ENCODE measurements around the gene KDM4C. TPM values are rescaled to one million over a fixed set of nuclear protein-coding genes. Genes with fewer than 3 reads are reported as not detected.

KDM4C gene
- total and polyA plus RNA-seq, 2 of the 8 experiments (the other 6 are each of a cell fraction or from before 2014, with no cell fraction given), result 13.0 to 26.1 TPM

DNA sequence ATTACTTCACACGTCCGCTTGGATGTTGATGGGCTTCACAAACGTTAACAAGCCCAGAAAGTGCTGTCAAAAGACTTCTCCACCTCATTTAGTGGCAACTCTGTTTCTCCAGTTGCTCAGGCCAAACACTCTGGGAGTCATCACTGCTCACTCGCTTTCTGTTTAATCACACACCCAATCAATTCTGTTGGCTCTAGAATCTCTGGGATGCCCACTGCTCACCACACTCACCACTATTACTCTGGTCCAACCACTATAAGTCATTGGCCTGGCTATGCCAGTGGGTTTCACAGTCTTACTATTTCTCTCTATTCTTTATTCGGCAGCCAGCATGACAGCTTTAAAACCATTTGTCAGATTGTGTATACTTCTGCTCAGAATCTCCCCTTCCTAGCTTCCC is 163.5 kb downstream of the KDM4C start:
- Histone ChIP-seq H2BK12ac (ENCODE audit: low read depth, low read length) (no peak overlapping the region), H3K79me1 (ENCODE audit: low read depth, low read length) (peaks cover 2% of the 10 kb centered on the region; the same call in 1 of the 2 replicates), H2BK5ac (ENCODE audit: low read depth, low read length) (no peak overlapping the region), H3K79me2 (ENCODE audit: control insufficient read depth in 1 of 2, insufficient read depth in 2 of 2, low read length in 2 of 2) (no peaks in the 10 kb centered on the region), H4K91ac (replicated peaks; ENCODE audit: insufficient read length, low read length) (no peak overlapping the region), H3K14ac (ENCODE audit: insufficient read length) (no peak overlapping the region), H4K8ac (ENCODE audit: extremely low read depth, insufficient read depth, low read length) (no peak overlapping the region), H3K36me3 (ENCODE audit: control insufficient read depth in 2 of 4, insufficient read depth in 4 of 4, low read length in 3 of 4) (no peaks in the 10 kb centered on the region), H3K4me1 (replicated peaks in 1 of 4; ENCODE audit: control insufficient read depth in 3 of 4, insufficient read depth in 4 of 4, low read length in 3 of 4) (no peaks in the 10 kb centered on the region), H2AFZ (ENCODE audit: low read length) (no peak overlapping the region), H3K23ac (ENCODE audit: insufficient read length) (no peak overlapping the region), H2BK120ac (replicated peaks; ENCODE audit: low read depth, low read length) (no peak overlapping the region), H3K9me3 (ENCODE audit: insufficient read depth in 2 of 2, low read depth in 1 of 2, low read length in 1 of 2) (no peaks in the 10 kb centered on the region), H3K18ac (ENCODE audit: extremely low read depth, low read length) (no peak overlapping the region), H3K27me3 (replicated peaks in 1 of 4; ENCODE audit: control insufficient read depth in 3 of 4, extremely low read depth in 1 of 4, insufficient read depth in 3 of 4, low read length in 3 of 4) (no peaks in the 10 kb centered on the region), H3K23me2 (ENCODE audit: low read depth, low read length) (no peaks in the 10 kb centered on the region), H4K5ac (ENCODE audit: insufficient read length, low read depth, low read length) (no peak overlapping the region), H3K4ac (replicated peaks; ENCODE audit: insufficient read length, low read depth, low read length) (no peak overlapping the region), H3K4me2 (ENCODE audit: insufficient read depth in 1 of 2, low read depth in 2 of 2, low read length in 2 of 2) (no peak overlapping the region), H2AK5ac (ENCODE audit: low read depth, low read length) (no peak overlapping the region), H2BK20ac (ENCODE audit: low read length) (no peak overlapping the region), H3K9ac (replicated peaks in 1 of 4; ENCODE audit: extremely low read depth in 1 of 4, low read depth in 3 of 4, low read length in 3 of 4) (no peak overlapping the region), H3K4me3 (ENCODE audit: extremely low read depth in 1 of 4, insufficient read depth in 2 of 4, low read depth in 3 of 4, low read length in 4 of 4) (no peak overlapping the region), H3K27ac (ENCODE audit: low read depth, low read length) (no peak overlapping the region), H2BK15ac (ENCODE audit: low read length) (no peak overlapping the region), H3K56ac (replicated peaks; ENCODE audit: insufficient read length, low read depth, low read length) (no peak overlapping the region), H4K20me1 (replicated peaks in 1 of 2; ENCODE audit: control insufficient read depth in 1 of 2, insufficient read depth in 2 of 2, low read length in 2 of 2) (no peaks in the 10 kb centered on the region)
- ChIA-PET CTCF (ENCODE audit: partially characterized antibody) (interaction anchor here (1.5 kb wide), 1 partner anchor 12 kb away, joined by 5 read pairs; no protein-coding TSS in a partner anchor), POLR2A (ENCODE audit: partially characterized antibody) (no interaction called here)
- TF ChIP-seq CBX8 (IDR thresholded peaks at IDR 0.05; ENCODE audit: borderline replicate concordance, low read depth, low read length), result no peak
- TF ChIP-seq, protein P1, sequence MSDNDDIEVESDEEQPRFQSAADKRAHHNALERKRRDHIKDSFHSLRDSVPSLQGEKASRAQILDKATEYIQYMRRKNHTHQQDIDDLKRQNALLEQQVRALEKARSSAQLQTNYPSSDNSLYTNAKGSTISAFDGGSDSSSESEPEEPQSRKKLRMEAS (IDR thresholded peaks at IDR 0.05), result no peak
- no peak for TF ChIP-seq TBP (IDR thresholded peaks at IDR 0.05; ENCODE audit: low read depth, low read length)
- no peak for TF ChIP-seq SRF (IDR thresholded peaks at IDR 0.05; ENCODE audit: low read depth, low read length)
- WGBS, 2 experiments (ENCODE audit: extremely low coverage in 1 of 2, insufficient coverage in 1 of 2, insufficient read length in 1 of 2, insufficient replicate concordance in 2 of 2, low coverage in 1 of 2, low lambda C conversion rate in 2 of 2, missing lambda C conversion rate in 1 of 2), result 84% methylated on average over 5 of the region's 5 CpGs; no CpG with 5 or more reads in 1 of the 2 experiments
- DNase-seq (ENCODE audit: low read depth in 1 of 2, low spot score in 2 of 2) (no peak), FAIRE-seq (no peak)

All from H1 (cell line).